Progenitor cell of endocrine pancreas (in vitro differentiated cells): ENCODE data around the gene HMGB3. TPM values are rescaled to one million over a fixed set of nuclear protein-coding genes. Genes with fewer than 3 reads are reported as not detected.

ENCODE experiments used
- DNase-seq: peaks from one replicate; pipeline ENCODE4 v3.0.0; 2021; ENCODE audit warnings: low spot score; ENCODE audit not compliant: unreplicated experiment
- H3K27ac Mint-ChIP-seq: 2 replicates; pipeline ENCODE4 v1.8.0; 2021; ENCODE audit warnings: mild to moderate bottlenecking, moderate library complexity, mixed read lengths
- H3K27me3 Mint-ChIP-seq: 2 replicates; pipeline ENCODE4 v1.8.0; 2021; ENCODE audit warnings: mixed read lengths
- H3K36me3 Mint-ChIP-seq: 2 replicates; pipeline ENCODE4 v1.8.0; 2022; ENCODE audit warnings: mixed read lengths; ENCODE audit not compliant: insufficient read depth
- H3K4me1 Mint-ChIP-seq: 2 replicates; pipeline ENCODE4 v1.8.0; 2021; ENCODE audit warnings: low read depth, mixed read lengths
- H3K4me3 Mint-ChIP-seq: 2 replicates; pipeline ENCODE4 v1.8.0; 2021; ENCODE audit warnings: low read depth, mild to moderate bottlenecking, moderate library complexity, mixed read lengths
- H3K9me3 Mint-ChIP-seq: 2 replicates; pipeline ENCODE4 v1.8.0; 2021; ENCODE audit warnings: low read depth, mixed read lengths
- total RNA-seq: library from RNA; stranded (reverse); gene quantifications from 2 replicates; pipeline ENCODE4 v1.2.1, GENCODE V29; 2021
- TF ChIP-seq, protein P1 (sequence below): fragments of 200-600 bp; sonication (generic); IDR thresholded peaks from one replicate; pipeline ENCODE4 v1.5.0; 2021; ENCODE audit warnings: antibody characterized with exemption, mild to moderate bottlenecking; ENCODE audit not compliant: unreplicated experiment

HMGB3 gene
- total RNA-seq, 1 donor from 2014 or later = 257 TPM

DNA sequence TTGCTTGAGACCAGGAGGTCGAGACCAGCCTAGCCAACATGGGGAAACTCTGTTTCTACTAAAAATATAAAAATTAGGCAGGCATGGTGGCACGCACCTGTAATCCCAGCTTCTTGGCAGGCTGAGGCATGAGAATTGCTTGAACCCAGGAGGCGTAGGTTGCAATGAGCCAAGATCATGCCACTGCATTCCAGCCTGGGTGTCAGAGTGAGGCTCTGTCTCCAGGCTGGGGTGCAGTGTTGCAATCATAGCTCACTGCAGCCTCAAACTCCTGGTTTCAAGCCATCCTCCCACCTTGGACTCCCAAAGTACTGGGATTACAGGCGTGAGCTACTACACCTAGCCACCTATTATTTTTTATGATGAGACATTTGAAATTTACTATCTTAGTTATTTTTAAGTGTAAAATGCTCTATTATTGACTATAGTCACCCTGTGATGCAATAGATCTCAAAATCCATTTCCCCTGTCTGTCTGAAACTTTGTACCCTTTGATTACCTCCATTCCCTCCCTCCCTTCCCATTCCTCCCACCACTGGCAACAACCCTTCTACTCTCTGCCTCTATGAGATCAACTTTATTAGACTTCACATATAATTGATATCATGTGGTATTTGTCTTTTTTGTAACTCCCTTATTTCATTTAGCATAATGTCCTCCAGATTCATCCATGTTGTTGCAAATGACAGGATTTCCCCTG, 23.4 kb downstream of the HMGB3 start:
- TF ChIP-seq, protein P1, sequence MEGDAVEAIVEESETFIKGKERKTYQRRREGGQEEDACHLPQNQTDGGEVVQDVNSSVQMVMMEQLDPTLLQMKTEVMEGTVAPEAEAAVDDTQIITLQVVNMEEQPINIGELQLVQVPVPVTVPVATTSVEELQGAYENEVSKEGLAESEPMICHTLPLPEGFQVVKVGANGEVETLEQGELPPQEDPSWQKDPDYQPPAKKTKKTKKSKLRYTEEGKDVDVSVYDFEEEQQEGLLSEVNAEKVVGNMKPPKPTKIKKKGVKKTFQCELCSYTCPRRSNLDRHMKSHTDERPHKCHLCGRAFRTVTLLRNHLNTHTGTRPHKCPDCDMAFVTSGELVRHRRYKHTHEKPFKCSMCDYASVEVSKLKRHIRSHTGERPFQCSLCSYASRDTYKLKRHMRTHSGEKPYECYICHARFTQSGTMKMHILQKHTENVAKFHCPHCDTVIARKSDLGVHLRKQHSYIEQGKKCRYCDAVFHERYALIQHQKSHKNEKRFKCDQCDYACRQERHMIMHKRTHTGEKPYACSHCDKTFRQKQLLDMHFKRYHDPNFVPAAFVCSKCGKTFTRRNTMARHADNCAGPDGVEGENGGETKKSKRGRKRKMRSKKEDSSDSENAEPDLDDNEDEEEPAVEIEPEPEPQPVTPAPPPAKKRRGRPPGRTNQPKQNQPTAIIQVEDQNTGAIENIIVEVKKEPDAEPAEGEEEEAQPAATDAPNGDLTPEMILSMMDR = no peak
- Mint-ChIP-seq H3K9me3 (peaks cover 13% of the 10 kb centered on the region), H3K4me1 (no peaks in the 10 kb centered on the region)

DNA sequence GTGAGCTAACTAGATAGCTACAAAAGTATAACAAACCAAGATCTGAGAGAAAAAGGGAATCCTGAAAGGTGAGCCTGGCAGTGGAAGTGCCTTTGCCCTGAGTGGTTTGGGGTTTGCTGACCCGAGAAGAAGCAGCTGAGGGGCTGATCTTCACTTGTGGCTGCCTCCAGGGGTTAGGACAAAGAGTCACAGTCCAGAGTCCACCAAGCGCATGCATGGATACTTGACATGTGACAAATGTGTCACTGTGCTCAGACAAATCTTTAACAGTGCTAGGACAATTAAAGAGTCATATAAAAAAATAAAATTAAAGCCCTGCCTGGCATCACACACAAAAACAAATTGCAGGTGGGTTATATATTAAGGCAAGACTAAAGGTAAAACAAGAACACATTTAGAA, 26.4 kb downstream of the HMGB3 start:
- TF ChIP-seq, protein P1 = no peak
- no peak for DNase-seq
- no peaks in the 10 kb centered on the region for H3K27me3 Mint-ChIP-seq
- peaks cover 27% of the 10 kb centered on the region for H3K9me3 Mint-ChIP-seq
- H3K4me1 Mint-ChIP-seq = no peaks in the 10 kb centered on the region
- no peaks in the 10 kb centered on the region for H3K36me3 Mint-ChIP-seq
- H3K27ac Mint-ChIP-seq = no peak overlapping the region
- H3K4me3 Mint-ChIP-seq = no peak overlapping the region

More for the DNA sequence above, 23.4 kb downstream of the HMGB3 start:
- H3K27ac Mint-ChIP-seq = no peak overlapping the region
- no peaks in the 10 kb centered on the region for H3K36me3 Mint-ChIP-seq
- DNase-seq = no peak
- no peaks in the 10 kb centered on the region for H3K27me3 Mint-ChIP-seq
- H3K4me3 Mint-ChIP-seq = no peak overlapping the region

DNA sequence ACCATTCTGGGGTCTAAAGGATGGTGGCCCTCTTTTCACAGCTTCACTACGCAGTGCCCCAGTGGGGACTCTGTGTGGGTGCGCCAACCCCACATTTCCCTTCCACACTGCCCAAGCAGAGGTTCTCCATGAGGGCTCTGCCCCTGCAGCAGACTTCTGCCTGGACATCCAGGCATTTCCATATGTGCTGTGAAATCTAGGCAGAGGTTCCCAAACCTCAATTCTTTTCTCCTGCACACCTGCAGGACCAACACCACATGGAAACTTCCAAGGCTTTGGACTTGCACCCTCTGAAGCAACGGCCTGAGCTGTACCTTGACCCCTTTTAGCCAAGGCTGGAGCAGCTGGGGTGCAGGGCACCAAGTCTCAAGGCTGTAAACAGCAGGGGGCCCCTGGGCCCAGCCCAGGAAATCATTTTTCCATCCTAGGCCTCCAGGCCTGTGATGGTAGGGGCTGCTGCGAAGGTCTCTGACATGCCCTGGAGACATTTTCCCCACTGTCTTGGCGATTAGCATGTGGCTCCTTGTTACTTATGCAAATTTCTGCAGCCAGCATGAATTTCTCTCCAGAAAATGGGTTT, 30.1 kb downstream of the HMGB3 start:
- DNase-seq = no peak
- Mint-ChIP-seq H3K27ac (no peak overlapping the region), H3K4me1 (no peaks in the 10 kb centered on the region), H3K27me3 (no peaks in the 10 kb centered on the region), H3K36me3 (no peaks in the 10 kb centered on the region), H3K4me3 (no peak overlapping the region), H3K9me3 (peaks cover 22% of the 10 kb centered on the region)
- TF ChIP-seq, protein P1 = no peak

DNA sequence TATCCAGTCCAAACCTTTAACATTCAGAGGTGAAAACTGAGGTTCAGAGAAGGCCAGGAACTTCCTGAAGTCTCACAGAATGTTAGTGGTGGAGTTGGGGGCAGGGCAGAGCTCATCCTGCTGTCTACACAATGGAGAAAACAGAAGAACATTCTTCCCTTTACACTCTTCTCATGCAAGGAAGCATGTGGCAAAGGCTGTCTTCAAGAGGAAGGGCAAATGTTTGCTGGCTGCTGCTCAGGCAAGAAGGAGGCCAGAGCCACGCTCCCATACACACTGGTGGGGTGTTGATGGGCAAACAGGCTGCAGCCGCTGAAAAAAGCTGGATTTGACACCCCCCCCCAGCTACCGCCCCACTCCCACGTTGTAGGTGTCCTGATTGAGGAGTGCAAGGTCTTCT, 32.5 kb downstream of the HMGB3 start:
- Mint-ChIP-seq H3K27ac (no peak overlapping the region), H3K27me3 (no peaks in the 10 kb centered on the region), H3K36me3 (no peaks in the 10 kb centered on the region), H3K4me3 (no peak overlapping the region), H3K9me3 (peaks cover 18% of the 10 kb centered on the region), H3K4me1 (no peaks in the 10 kb centered on the region)
- TF ChIP-seq, protein P1 = no peak
- DNase-seq = no peak

DNA sequence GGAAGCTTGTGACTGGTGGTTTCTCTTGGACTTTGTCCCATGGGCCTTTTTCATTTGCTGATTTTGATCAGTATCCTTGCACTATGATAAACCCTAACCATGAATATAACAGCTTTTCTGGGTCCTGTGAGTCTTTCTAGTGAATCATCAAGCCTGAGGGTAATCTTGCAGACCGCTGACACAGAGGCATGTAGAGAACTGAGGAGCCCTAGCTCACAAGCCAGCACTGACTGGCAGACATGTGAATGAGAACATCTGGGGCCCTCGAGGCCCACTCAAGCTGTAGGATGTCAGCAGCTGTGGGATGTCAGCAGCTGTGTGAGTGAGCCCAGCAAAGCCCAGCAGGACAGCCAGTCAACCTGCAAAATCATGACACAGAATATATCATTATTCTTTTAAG, 36.7 kb downstream of the HMGB3 start:
- Mint-ChIP-seq H3K36me3 (no peaks in the 10 kb centered on the region), H3K9me3 (no peaks in the 10 kb centered on the region), H3K27ac (no peak overlapping the region), H3K4me3 (no peak overlapping the region), H3K4me1 (no peaks in the 10 kb centered on the region), H3K27me3 (no peaks in the 10 kb centered on the region)
- TF ChIP-seq, protein P1 = no peak
- no peak for DNase-seq
